LNCaP clone FGC (cell line): ENCODE data around the gene RBP3.

ENCODE experiments used
- DNase-seq: peaks from one replicate; pipeline ENCODE4 v3.0.0-alpha.2; 2011; ENCODE audit warnings: low read depth
- H3K4me3 ChIP-seq: 2 replicates; pipeline ENCODE4 v1.5.1; 2011; ENCODE audit warnings: mild to moderate bottlenecking, low read depth, low read length, control low read depth
- TF ChIP-seq, protein P1 (sequence below): IDR thresholded peaks from 2 replicates; pipeline ENCODE4 v1.5.1; 2012; ENCODE audit warnings: mild to moderate bottlenecking; ENCODE audit not compliant: control insufficient read depth, insufficient read depth; ENCODE audit errors: extremely low read depth

The RBP3 gene

DNA sequence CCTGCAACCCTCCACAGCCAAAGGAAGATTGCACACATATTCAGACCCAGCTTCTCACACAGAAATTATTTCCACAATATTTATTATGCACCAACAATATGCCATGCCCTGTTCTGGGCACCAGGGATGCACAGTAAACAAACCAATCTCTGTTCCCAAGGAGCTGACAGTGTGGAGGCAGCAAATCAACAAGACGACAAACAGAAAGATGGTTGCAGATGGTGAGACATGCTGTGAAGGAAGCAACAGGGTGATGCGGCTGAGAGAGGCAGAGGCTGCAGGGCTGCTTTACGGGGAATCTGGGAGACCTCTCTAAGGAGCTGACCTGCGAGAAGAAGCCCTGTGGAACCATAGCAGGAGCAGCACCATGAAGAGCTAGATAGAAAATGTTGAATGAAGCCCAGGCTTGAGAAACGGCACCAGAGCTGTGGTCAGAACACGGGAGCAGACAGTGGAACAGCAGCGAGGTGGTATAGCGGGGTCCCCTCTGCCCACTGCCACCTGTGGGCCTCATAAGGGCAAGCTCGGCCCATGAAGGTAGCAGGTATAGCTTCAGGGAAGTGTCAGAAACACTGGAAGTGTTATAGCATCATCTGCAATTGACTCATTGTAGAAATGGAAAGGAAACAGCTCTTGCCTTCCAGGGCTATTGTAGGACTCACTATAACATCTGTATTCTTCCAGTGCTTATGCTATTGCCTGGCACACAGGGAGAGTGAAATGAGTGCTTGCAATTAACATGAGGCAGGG lies 17.4 kb downstream of the RBP3 start:
- no peak overlapping the region for H3K4me3 ChIP-seq
- DNase-seq, result no peak
- TF ChIP-seq, protein P1, sequence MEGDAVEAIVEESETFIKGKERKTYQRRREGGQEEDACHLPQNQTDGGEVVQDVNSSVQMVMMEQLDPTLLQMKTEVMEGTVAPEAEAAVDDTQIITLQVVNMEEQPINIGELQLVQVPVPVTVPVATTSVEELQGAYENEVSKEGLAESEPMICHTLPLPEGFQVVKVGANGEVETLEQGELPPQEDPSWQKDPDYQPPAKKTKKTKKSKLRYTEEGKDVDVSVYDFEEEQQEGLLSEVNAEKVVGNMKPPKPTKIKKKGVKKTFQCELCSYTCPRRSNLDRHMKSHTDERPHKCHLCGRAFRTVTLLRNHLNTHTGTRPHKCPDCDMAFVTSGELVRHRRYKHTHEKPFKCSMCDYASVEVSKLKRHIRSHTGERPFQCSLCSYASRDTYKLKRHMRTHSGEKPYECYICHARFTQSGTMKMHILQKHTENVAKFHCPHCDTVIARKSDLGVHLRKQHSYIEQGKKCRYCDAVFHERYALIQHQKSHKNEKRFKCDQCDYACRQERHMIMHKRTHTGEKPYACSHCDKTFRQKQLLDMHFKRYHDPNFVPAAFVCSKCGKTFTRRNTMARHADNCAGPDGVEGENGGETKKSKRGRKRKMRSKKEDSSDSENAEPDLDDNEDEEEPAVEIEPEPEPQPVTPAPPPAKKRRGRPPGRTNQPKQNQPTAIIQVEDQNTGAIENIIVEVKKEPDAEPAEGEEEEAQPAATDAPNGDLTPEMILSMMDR, result no peak

DNA sequence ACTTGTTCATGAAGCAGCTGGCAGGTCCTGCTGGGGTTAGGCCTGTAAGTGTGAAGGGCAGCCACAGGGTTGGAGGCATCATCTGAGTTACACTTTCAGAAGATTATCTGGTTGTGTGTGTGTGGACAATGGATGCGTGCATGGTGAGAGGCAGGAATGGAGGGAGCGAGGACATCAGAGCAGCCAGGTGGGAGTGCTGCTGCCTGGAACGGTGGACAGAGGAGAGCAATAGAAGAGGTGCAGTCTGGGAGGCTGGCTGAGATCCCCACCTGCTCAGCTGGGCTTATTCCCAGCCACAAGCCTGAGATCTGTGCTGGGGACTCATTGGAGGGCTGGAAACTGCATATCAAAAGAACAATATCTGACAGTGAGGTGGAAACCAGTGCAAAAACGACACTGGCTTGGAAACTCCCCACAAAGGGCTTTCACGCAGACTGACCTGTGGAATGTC lies 18.0 kb downstream of the RBP3 start:
- DNase-seq, result no peak
- TF ChIP-seq, protein P1, result no peak
- H3K4me3 ChIP-seq, result no peak overlapping the region

DNA sequence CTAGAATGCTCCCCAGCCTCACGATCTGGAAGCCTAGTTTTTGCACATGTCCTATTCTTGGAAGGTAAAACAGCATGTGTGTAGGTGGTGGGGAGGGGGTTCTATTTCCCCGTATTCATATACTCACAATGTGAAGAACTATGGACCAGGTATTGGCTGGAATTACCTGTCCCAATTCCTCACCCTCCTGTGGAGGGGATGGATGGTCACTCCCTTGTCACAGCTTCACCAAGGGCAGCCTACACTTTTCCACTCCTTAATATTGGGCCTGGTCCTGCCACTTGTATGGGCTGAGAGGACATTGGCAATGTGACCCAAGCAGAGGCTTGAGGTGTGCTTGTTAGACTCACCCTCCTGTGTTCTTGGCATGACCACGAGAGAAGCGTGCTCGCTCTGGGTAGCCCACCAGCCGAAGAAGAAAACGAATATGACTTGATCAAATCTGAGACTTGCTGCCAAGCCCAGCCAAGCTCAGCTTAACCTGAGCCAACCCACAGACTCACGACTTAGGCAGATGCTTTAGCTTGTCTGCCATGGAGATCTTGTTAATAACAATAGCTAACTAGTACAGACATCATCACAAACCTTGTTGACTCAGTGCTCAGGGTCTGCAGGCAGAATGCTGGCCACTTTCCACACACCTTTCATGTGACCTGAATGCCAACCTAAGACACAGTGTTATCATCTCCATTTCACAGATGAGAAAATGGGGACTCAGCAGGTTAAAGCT lies 18.7 kb downstream of the RBP3 start:
- TF ChIP-seq, protein P1, result no peak
- no peak for DNase-seq
- H3K4me3 ChIP-seq, result no peak overlapping the region

DNA sequence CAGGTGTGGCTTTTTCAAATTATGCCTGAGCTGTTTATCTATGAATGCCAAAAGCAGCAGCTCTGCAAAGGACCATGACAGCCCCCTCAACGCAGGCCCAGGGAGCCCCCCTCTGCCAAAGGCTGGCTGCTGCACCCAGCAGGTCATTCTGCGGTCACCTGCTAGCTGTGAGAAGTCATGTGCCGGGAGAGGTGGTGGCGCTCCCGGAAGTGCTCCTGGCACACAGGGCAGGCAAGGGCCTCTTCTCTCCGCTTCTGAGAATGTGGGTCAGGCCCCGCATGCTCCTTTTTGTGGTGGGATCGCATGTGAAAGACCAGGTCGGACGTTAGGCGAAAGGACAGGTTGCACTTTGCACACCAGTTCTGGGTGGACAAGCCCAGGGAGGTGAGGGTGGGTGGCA lies 19.5 kb downstream of the RBP3 start:
- no peak for DNase-seq
- no peak overlapping the region for H3K4me3 ChIP-seq
- TF ChIP-seq, protein P1, result no peak

DNA sequence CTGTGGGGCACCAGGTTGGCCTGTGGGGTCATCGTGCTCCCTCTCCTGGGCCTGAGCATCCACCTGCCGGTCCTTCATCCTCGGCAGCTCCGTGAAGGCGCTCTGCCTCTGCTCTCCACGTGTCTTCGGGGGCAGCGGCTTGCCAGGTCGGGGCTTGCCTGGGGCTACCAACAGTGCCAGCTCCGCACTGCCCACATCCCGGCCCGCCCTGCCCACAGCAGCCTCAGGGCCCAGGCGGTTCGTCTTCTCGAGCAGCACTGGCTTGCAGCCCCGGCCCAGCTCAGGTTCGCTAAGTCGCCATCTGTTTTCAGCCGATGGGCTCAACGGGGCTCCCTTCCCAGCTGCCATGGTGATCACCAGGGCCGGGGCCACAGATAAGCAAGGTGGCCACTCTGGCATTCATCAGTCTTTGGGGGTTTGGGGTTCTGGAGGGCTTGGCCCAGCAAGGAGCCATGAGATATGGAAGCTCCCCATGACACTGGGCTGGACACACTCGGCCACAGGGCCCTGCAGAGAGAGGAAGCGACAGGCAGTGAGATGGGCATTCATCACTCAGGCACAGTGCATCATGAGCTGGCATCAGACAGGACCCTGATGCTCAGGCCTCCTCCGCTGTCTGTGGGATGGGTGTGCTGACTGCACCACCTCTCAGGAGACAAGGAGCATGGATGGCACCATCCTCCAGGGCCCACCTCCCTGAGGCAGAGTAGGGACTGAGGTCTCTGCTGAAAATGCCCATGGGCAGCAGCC lies 20.4 kb downstream of the RBP3 start:
- no peak for DNase-seq
- no peak overlapping the region for H3K4me3 ChIP-seq
- TF ChIP-seq, protein P1, result no peak

DNA sequence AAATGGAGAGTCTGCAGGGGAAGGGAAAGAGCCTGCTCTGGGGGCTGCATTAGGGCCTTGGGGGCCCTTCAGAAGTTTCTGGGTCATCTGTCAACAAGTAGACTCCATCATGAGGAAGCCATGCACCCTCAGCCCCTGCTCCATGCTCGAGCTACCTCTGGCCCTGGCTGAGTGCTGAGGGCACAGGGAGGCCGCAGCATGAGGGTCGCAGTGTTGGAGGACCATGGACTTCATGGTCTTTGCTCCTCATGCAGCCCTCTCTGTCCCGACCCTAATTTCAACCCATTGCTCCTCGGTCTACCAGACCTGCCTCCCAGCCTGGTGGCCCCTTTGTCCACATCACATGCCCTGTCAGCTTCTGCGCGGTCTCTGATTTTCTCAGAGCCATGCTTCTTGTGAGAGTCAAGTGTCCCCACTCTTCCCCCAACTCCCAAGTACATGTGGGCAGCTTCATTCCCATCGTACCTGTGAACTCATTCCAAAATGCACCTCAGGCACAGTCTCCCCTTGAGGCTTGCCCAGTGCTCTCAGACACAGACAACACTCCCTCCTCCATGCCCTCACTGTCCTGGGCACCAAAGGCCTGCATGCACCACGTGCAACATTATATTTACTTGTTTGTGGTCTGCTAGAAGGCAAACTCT lies 21.2 kb downstream of the RBP3 start:
- TF ChIP-seq, protein P1, result no peak
- no peak for DNase-seq
- H3K4me3 ChIP-seq, result no peak overlapping the region
